DMS53 treated with DMSO at 0.1 percent for 48 hours (cell line): ENCODE measurements around the gene NTM.
A peak's percentile ranks its signal among the peaks of the same experiment; 100 is the strongest.

Experiments
- DNase-seq: peaks from one replicate; lab custom pipeline; 2025; ENCODE audit not compliant: unreplicated experiment; lab: John Stamatoyannopoulos, UW

The NTM gene

GRCh38 chr11:131372234-131372962 lies 2.0 kb downstream of the NTM start:
- no peak for DNase-seq

GRCh38 chr11:131373095-131373725 lies 2.8 kb downstream of the NTM start:
- no peak for DNase-seq

GRCh38 chr11:131373756-131374155 lies 3.3 kb downstream of the NTM start:
- DNase-seq = no peak

- no peak for DNase-seq
Measured at GRCh38 chr11:131375421-131375820, 5.0 kb downstream of the NTM start.

DNA sequence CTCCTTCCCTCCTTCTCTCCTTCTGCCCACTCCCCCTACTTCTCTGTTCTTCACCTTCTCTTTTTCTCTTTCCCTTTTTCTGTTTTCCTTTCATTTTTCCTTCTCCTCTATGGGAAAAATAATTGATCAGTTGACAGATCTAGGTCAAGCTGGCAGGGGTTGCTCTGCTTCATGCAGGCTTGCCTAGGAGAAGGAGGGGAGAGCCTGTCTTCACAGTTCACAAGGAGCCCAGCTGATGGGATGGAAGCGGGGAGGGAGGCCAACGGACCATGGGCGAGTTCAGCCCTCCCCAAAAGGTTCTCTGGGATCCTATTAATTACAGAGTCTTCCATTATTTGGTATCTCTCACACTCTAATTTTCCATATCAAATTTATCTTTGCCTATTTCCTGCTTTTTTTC lies 5.5 kb downstream of the NTM start:
- no peak for DNase-seq

DNA sequence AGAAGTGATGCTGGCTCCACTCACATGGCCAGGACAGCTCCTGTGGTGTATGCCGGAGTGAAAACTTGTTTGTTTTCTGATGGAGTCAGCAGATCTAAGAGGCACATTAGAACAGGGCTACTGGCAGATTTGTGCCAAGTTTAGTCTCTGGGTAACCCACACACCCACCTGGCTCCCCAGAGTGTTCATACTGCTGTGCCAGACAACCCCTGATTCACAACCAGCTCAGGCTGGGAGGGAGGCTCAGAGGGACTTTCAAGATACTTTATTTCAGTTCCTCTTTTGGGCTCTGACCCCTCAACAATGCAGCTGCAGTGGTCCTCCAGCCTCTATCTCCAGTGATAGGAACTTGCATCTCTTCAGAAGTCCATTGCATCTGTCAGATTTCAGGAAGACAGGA lies 8.5 kb downstream of the NTM start:
- no peak for DNase-seq

DNA sequence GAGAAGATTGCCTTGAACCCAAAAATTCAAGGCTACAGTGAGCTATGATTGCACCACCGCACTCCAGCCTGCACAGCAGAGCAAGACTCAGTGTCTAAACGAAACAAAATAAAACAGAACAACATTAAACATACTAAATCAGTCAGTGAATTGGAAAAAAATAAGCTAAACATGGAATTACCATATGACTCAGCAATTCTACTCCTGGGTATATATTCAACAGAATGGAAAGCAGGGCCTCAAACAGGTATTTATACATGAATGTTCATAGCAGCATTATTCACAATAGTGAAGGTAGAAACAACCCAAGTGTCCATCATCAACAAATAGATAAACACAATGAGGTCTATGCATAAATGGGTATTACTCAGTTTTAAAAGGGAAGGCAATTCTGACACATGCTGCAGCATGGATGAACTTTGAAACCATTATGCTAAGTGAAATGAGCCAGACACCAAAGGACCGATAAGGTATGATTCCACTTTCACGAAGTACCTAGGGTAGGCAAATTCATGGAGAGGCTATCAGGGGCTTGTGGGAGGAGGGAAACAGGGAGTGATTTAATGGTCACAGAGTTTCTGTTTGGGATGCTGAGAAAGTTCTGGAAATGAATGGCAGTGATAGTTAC lies 15.5 kb downstream of the NTM start:
- DNase-seq = no peak

DNA sequence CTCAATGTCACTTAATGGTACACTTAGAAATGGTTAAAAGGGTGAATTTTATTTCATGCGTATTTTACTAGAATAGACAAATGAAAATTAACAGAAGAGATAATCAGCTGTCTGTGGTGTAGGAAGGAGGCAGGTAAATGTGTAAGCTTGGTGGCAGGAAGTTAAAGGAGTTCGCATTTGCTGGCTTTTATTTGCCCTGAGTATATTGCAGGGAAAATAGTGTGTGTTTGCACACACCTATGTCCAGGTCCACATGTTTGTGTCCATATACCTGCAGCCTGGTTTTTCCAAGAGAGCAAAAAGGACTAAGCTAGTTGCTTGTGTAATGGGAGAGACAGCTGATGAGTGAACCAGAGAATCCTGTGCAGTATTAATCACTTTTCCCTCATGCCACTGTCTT lies 16.0 kb downstream of the NTM start:
- no peak for DNase-seq

DNA sequence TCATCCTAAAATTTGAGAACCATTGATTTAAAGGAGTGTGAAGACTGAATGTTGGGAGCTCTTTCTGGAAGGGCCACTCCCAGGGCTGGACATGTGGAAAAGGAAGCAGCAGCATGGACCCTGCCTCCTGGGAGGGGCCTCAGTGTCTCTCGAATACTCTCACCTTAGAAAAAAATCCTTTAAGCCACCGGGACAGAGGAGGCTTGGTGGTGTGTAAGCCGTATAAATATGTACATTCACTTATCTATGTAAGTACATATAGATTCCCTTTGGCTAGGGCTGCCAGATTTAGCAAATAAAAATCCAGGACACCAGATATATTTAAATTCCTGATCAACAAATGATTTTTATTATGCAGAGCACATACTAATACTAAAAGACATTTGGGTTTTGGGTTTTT lies 17.6 kb downstream of the NTM start:
- DNase-seq = no peak

- DNase-seq = no peak
Measured at GRCh38 chr11:131389582-131389981, 19.2 kb downstream of the NTM start.

GRCh38 chr11:131391176-131391575 lies 20.8 kb downstream of the NTM start:
- DNase-seq = no peak

DNA sequence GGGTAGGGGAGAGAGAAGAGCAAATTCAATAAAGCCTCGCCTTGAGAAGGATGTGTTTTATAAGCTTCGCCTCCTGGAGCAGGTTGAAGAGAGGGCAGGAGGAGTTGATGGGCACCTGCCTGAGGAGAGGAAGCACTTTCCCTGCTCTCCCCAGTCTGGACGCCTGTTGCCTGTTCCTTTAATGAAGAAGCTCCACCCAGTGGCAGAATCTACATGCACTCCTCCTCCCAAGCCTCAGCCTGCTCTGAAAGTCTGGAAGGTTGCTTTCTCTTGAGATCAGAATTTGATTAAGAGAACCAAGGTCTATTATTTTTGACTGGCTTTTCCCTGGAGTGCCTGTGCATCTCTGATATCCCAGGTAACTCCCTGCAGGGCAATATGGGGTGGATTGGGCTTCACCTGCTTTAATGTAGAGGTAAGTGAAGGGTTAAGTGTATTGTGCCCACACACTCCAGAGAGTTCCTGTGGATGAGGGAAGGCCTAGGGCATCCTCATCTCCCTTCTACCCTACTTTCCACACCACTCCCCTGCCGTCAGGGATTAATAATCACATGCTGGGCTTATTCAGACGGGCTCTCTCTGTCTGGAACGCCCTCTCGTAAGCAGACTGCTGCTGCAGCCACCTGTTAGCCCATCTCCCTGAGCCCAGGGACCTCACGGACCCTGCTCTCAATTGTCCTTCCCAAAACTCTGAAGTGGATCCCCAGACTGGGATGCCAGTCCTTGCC lies 22.3 kb downstream of the NTM start:
- no peak for DNase-seq

GRCh38 chr11:131393691-131394090 lies 23.3 kb downstream of the NTM start:
- no peak for DNase-seq

DNA sequence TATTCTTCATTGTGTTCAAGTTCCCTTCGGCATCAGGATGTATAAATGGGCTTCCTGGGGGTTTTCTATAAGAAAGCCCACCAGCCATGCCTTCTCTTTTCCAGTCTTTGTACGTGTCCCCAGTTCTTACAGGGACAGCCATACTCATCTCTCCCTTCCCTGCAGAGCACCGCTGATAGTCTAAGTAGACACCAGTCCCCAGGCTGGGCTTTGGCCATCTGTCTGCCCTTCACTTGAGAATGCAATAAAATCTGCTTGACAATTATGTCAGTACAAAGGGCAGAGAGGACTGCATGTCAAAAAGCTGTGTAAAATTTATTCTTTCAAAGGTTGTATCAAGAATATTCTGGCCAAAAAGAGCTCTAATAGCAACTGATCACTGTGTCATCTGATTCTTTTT lies 27.3 kb downstream of the NTM start:
- DNase-seq = no peak

DNA sequence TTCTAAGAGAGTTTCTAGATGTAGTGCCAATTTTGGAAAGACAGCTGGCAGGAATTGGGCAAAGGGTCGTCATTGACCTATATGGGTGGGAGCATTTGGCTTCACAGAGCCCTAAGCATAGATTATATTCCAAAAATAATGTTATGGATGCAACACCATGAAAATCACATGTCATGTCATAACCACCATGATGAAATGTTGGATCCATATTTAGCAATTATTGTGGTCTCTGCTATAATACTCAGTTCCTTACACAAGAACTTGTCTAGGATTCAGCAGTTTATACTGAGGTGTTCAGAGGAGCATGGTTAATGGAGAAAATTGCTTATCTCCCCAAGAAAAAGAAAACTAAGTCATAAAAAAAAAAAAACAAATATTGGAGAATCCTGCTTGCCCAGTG lies 31.6 kb downstream of the NTM start:
- no peak for DNase-seq

- no peak for DNase-seq
Measured at GRCh38 chr11:131404010-131404409, 33.6 kb downstream of the NTM start.

DNA sequence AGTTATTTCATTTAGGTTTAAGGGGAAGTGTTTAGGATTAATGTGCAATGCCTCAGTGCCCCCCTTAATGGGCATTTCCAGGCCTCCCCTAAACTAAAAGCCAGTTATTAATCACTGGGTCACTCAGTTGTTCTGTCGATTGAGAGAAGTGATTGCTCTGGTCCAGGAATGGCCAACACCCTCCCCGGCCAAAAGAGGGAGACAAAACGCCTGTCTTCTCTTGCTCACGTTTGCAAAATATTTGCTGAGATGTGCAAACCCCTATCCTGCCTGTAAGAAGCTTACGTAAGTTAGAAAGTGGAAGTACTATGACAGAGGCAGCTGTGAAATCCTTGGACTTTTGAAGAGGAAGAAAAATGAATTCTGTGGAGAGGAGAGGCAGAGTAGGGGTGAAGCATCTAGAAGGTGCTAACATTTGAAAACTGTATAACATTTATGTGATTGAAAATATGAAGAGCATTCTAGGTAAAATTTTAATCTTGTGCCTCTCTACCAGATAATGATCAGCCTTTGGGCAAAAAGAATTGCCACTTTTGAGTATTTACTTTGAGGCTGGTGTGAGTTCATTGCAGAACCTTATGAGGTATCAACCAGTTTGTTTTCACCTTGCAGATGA lies 37.7 kb downstream of the NTM start:
- peak; percentile 0 for DNase-seq

GRCh38 chr11:131409345-131409744 lies 38.9 kb downstream of the NTM start:
- DNase-seq = no peak

DNA sequence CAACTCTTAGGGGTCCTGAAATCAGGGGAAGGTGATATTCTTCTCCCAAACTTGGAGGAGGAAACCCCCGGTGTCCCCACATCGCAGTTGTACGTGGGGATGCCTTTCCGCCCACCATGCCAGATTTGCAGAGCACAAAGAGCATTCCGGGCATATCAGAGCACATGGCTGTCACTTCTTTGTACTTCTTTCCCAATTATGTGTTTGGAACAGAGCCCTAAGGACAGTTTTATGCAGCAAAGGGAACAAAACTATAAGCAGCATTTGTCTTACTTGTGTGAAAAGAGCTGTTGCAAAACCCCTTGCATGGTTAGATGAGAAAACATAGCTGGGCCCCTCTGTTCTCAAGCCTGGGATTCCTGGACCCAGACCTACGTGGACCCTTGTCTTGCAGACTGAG lies 41.2 kb downstream of the NTM start:
- no peak for DNase-seq

DNA sequence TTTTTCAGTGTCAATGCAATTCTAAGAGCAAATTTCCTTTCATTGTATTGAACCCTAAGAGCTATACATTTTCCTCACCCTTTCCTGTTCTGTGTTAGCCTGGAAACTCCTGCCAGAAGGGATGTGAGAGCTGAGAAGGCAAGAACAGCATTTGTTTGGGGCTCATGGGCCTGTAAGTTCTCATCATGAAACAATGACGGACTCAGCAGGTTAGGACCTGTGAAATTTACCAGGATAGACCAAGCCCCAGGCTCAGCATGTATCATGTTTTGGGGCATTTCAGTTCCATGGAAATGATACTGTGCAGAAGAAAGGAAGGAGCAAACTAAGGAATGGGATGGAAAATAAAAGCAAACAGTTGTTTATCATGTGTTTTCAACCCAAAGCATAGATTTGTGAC lies 41.6 kb downstream of the NTM start:
- DNase-seq = no peak

DNA sequence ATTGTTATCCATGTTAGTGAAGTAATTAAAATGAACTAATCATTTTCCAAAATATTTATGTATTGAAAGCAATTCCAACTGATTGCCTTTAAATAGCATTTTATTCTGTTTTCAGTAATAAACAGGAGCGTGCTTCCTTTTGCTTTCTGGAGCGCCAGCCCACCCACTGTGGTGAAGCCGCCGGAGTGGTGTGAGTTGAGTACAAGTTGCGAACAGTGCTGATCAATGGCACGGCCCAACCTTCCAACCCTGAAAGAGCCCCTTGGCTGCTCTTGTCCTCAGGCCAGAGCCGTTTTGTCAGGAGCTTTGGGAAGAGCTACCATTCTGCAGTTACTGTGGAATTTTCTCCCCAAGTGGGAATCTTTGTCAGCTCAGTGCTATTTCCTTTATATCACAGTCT lies 42.8 kb downstream of the NTM start:
- no peak for DNase-seq
